Right lobe of liver (tissue), 6 donors: Measurements from ENCODE around the gene AMBRA1. TPM values are rescaled to one million over a fixed set of nuclear protein-coding genes. Genes with fewer than 3 reads are reported as not detected.

Experiments
- ATAC-seq, 4 donors: fragments of 200-7000 bp; cut with Tn5 transposase; one replicate each; pipeline ENCODE4 v1.9.1; 2020; ENCODE audit warnings: mild to moderate bottlenecking in 4 of 4, moderate library complexity in 4 of 4
- DNase-seq, 3 donors: peaks; one replicate each; pipeline ENCODE4 v3.0.0-alpha.2; 2020
- H3K27ac ChIP-seq, 3 donors: fragments of 200-600 bp; one replicate each; pipeline ENCODE4 v1.8.0; 2022
- H3K27me3 ChIP-seq, 2 donors: fragments of 200-600 bp; one replicate each; pipeline ENCODE4 v1.8.0; 2022
- H3K36me3 ChIP-seq, 4 donors: fragments of 200-600 bp; sonication (generic) in 1 of 4; one replicate each; pipeline versions ENCODE4 v1.5.1 to v1.8.0; 2017 to 2022; ENCODE audit warnings: control low read depth in 1 of 4
- H3K4me1 ChIP-seq, 4 donors: fragments of 200-600 bp; sonication (generic) in 1 of 4; one replicate each; pipeline versions ENCODE4 v1.5.1 to v1.8.0; 2017 to 2022; ENCODE audit warnings: control low read depth in 1 of 4
- H3K4me3 ChIP-seq, 3 donors: fragments of 200-600 bp; one replicate each; pipeline ENCODE4 v1.8.0; 2022
- H3K9me3 ChIP-seq, 4 donors: fragments of 200-600 bp; sonication (generic) in 1 of 4; one replicate each; pipeline versions ENCODE4 v1.5.1 to v1.8.0; 2017 to 2022; ENCODE audit warnings: control low read depth in 1 of 4
- POLR2A ChIP-seq: fragments of 450-650 bp; IDR thresholded peaks from one replicate; pipeline ENCODE4 v1.6.1; 2017; ENCODE audit warnings: antibody characterized with exemption, mild to moderate bottlenecking
- WGBS: methylation state at CpG from one replicate; pipeline ENCODE4 v1.1.6; 2018; ENCODE audit warnings: low coverage, low lambda C conversion rate; ENCODE audit not compliant: insufficient coverage; ENCODE audit errors: missing lambda C conversion rate; 5-methylcytosine and 5-hydroxymethylcytosine counted together
- intact Hi-C, 2 donors: fragments of 100-400 bp; cut with DNase I; formaldehyde crosslinking; loops; one replicate each; pipeline versions ENCODE4 v1.11.2 to v1.14.1; 2022
- total RNA-seq, 6 experiments: library from RNA; depleted of rRNA in 2 of 6; stranded (reverse); fragments of >200 nt in 2 of 6; fragmentation: NEBNext Ultra II Directional in 3 of 6; extraction: Animal tissue kit (Norgen Biotek cat#: 25700) in 3 of 6; gene quantifications; one replicate each; pipeline versions ENCODE4 v1.1.0 to v1.2.4, GENCODE V29; 2016 to 2023
- TF ChIP-seq, protein P1 (sequence below), 4 donors: fragments of 200-600 bp in 3 of 4; fragments of 450-650 bp in 1 of 4; IDR thresholded peaks; one replicate each; pipeline versions ENCODE4 v1.5.1 to v1.8.0; 2016 to 2022; ENCODE audit warnings: antibody characterized with exemption in 4 of 4, mild to moderate bottlenecking in 2 of 4
- donor health status: DM: no; HTN: yes; CAD: no.
- donor health status: DM: no; HTN: no; CAD: no.
- donor health status: DM: no; HTN: no; CAD: no.
- donor health status: DM: no; HTN: yes; CAD: no.
- donor health status: DM: no; HTN: yes; CAD: no.

Gene AMBRA1
- total RNA-seq, 6 experiments from 2014 or later, result 11.0 to 15.7 (median 13.6) TPM

GRCh38 chr11:46369458-46370152, 224.2 kb downstream of the AMBRA1 start:
- WGBS, result 75% methylated on average over 4 of the region's 25 CpGs
- H3K4me3 ChIP-seq, result no peak overlapping the region
- DNase-seq (peak in 2 of 3 donors; percentile 42 to 65), ATAC-seq (peak; percentile 53 to 74 (median 64))
- H3K4me1 ChIP-seq, result no peaks in the 10 kb centered on the region
- intact Hi-C loops, result no loop called here
- peaks cover 0 to 13% (median 8%) of the 10 kb centered on the region in 4 donors for H3K36me3 ChIP-seq
- TF ChIP-seq, protein P1, sequence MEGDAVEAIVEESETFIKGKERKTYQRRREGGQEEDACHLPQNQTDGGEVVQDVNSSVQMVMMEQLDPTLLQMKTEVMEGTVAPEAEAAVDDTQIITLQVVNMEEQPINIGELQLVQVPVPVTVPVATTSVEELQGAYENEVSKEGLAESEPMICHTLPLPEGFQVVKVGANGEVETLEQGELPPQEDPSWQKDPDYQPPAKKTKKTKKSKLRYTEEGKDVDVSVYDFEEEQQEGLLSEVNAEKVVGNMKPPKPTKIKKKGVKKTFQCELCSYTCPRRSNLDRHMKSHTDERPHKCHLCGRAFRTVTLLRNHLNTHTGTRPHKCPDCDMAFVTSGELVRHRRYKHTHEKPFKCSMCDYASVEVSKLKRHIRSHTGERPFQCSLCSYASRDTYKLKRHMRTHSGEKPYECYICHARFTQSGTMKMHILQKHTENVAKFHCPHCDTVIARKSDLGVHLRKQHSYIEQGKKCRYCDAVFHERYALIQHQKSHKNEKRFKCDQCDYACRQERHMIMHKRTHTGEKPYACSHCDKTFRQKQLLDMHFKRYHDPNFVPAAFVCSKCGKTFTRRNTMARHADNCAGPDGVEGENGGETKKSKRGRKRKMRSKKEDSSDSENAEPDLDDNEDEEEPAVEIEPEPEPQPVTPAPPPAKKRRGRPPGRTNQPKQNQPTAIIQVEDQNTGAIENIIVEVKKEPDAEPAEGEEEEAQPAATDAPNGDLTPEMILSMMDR (IDR thresholded peaks at IDR 0.05), result peak; percentile 58 to 73 (median 70)
- no peak for TF ChIP-seq POLR2A
- no peaks in the 10 kb centered on the region for H3K27me3 ChIP-seq
- no peak overlapping the region for H3K27ac ChIP-seq
- no peaks in the 10 kb centered on the region for H3K9me3 ChIP-seq

DNA sequence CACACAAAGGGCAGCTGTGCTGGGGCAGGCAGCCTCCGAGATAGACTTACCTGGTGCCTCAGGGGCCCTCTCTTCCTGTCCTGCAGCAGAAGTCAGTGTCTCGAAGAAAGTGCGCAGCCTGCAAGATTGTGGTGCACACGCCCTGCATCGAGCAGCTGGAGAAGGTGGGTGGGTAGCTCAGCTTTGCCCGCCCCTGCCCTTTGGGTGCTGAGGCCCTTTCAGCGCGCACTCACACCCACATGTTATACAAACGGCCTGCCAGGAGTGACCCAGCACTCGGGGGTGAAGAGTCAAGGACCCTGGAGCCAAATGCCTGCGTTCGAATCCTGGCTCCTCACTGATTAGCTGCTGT, 225.9 kb downstream of the AMBRA1 start:
- WGBS, result no CpG with 5 or more reads among the region's 12 CpGs
- H3K4me3 ChIP-seq, result no peak overlapping the region
- H3K4me1 ChIP-seq, result no peaks in the 10 kb centered on the region
- no peaks in the 10 kb centered on the region for H3K9me3 ChIP-seq
- DNase-seq (peak in 1 of 3 donors; percentile 49), ATAC-seq (no peak)
- no peaks in the 10 kb centered on the region for H3K27me3 ChIP-seq
- no peak for TF ChIP-seq POLR2A
- TF ChIP-seq, protein P1 (IDR thresholded peaks at IDR 0.05), result peak in 1 of 4 donors; percentile 12
- H3K27ac ChIP-seq, result no peak overlapping the region
- H3K36me3 ChIP-seq, result peaks cover 0 to 4% (median 0%) of the 10 kb centered on the region in 4 donors
- intact Hi-C loops, result no loop called here

DNA sequence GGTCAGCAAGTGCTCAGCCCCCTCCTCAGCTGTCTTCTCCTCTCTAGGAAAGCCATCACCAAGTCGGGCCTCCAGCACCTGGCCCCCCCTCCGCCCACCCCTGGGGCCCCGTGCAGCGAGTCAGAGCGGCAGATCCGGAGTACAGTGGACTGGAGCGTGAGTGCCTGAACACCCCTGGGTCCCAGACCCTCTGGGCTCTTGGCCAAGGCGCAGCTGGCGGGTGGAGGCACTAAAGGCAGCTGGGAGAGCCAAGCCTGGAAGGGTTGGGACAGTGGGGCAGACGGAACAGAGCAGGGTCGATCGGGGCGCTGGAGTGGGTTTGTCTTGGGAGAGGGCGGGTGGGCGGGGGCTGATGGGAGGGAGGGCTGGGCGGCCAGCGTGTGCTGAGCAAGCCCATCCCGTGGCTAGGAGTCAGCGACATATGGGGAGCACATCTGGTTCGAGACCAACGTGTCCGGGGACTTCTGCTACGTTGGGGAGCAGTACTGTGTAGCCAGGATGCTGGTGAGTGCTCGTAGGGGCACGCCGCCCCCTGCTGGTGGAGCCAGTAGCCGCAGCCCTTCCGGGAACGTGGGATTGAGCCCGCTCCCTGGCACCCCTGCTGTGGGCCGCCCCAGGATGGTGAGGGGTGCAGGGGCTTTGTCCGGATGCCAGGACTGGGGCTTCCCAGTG, 226.4 kb downstream of the AMBRA1 start:
- Histone ChIP-seq H3K4me3 (no peak overlapping the region), H3K27ac (no peak overlapping the region), H3K27me3 (no peaks in the 10 kb centered on the region), H3K9me3 (no peaks in the 10 kb centered on the region), H3K4me1 (no peaks in the 10 kb centered on the region), H3K36me3 (peaks cover 0 to 4% (median 0%) of the 10 kb centered on the region in 4 donors)
- ATAC-seq (peak; percentile 59 to 75 (median 64)), DNase-seq (peak; percentile 69 to 72 (median 69))
- intact Hi-C loops, result no loop called here
- TF ChIP-seq, protein P1 (IDR thresholded peaks at IDR 0.05), result peak; percentile 67 to 92 (median 86)
- TF ChIP-seq POLR2A, result no peak
- 29% methylated on average over 16 of the region's 32 CpGs for WGBS

DNA sequence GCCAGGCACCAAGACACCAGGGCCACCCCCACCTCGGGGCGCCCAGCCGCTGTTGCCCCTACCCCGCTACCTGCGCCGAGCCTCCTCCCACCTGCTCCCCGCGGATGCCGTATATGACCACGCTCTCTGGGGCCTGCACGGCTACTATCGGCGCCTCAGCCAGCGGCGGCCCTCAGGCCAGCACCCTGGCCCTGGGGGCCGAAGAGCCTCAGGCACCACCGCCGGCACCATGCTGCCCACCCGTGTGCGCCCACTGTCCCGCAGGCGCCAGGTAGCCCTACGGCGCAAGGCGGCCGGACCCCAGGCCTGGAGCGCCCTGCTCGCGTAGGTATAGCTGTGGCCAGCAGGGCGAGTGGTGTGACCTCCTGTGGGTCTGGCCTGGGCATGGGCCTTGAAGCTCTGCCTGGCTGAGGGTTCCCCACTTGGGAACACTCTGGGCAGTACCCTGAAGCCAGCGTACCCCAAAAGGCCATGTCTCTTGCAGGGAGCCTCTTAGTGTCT, 227.1 kb downstream of the AMBRA1 start:
- Histone ChIP-seq H3K36me3 (peaks cover 0 to 4% (median 0%) of the 10 kb centered on the region in 4 donors), H3K4me1 (no peaks in the 10 kb centered on the region), H3K27me3 (no peaks in the 10 kb centered on the region), H3K27ac (no peak overlapping the region), H3K9me3 (no peaks in the 10 kb centered on the region), H3K4me3 (no peak overlapping the region)
- no peak for TF ChIP-seq POLR2A
- TF ChIP-seq, protein P1 (IDR thresholded peaks at IDR 0.05), result no peak
- intact Hi-C loops, result no loop called here
- no CpG with 5 or more reads among the region's 31 CpGs for WGBS
- ATAC-seq (no peak), DNase-seq (peak in 1 of 3 donors; percentile 50)
